Transverse colon (tissue), 4 donors: ENCODE results near the gene FMC1. TPM values are rescaled to one million over a fixed set of nuclear protein-coding genes. Genes with fewer than 3 reads are reported as not detected.

ENCODE experiments used
- DNase-seq: peaks from one replicate; pipeline ENCODE4 v3.0.0-alpha.2; 2019
- H3K27ac ChIP-seq, 4 donors: fragments of 200-600 bp; sonication (generic); 2 replicates each; pipeline ENCODE4 v1.5.1; 2016 to 2018; ENCODE audit warnings: inconsistent platforms in 4 of 4
- H3K27me3 ChIP-seq: fragments of 200-600 bp; sonication (generic); 2 replicates; pipeline ENCODE4 v1.5.1; 2017; ENCODE audit warnings: inconsistent platforms
- H3K36me3 ChIP-seq, 4 donors: fragments of 200-600 bp; sonication (generic); 2 replicates each; pipeline ENCODE4 v1.5.1; 2017 to 2019; ENCODE audit warnings: inconsistent platforms in 4 of 4
- H3K4me1 ChIP-seq, 4 donors: fragments of 200-600 bp; sonication (generic); 2 replicates each; pipeline ENCODE4 v1.5.1; 2017 to 2020; ENCODE audit warnings: inconsistent platforms in 4 of 4
- H3K4me3 ChIP-seq, 4 donors: fragments of 200-600 bp; sonication (generic); 1 replicate in 1 of 4; 2 replicates in 3 of 4; pipeline versions ENCODE4 v1.5.1 to v1.6.1; 2017 to 2019; ENCODE audit warnings: inconsistent platforms in 4 of 4
- H3K9me3 ChIP-seq, 2 donors: fragments of 200-600 bp; sonication (generic); 2 replicates each; pipeline ENCODE4 v1.5.1; 2017 to 2019; ENCODE audit warnings: inconsistent platforms in 2 of 2
- EP300 ChIP-seq: sonication (generic); formaldehyde crosslinking; IDR thresholded peaks from one replicate; pipeline ENCODE4 v1.6.1; 2017; ENCODE audit warnings: antibody characterized with exemption, low read depth
- POLR2A ChIP-seq: fragments of 450-650 bp; IDR thresholded peaks from one replicate; pipeline ENCODE4 v1.6.1; 2016; ENCODE audit warnings: antibody characterized with exemption, mild to moderate bottlenecking, moderate library complexity
- POLR2AphosphoS5 ChIP-seq, 3 donors: sonication (generic); formaldehyde crosslinking; IDR thresholded peaks; one replicate each; pipeline ENCODE4 v1.6.1; 2016; ENCODE audit warnings: antibody characterized with exemption in 3 of 3
- WGBS, 2 donors: methylation state at CpG; one replicate each; pipeline ENCODE4 v1.1.5; 2018; ENCODE audit warnings: low coverage in 1 of 2; 5-methylcytosine and 5-hydroxymethylcytosine counted together
- in situ Hi-C, 4 donors: fragments of 200-750 bp; cut with MboI; loops; one replicate each; pipeline versions ENCODE4 v1.15.0 to v1.15.1; 2017; ENCODE audit warnings: low sequenced_read_pairs in 3 of 4, low pct_ligation_motif_present in 1 of 4, low pct_unique_long_range_greater_than_20kb in 1 of 4
- intact Hi-C: fragments of 100-400 bp; cut with DNase I; formaldehyde crosslinking; loops from one replicate; pipeline ENCODE4 v1.15.1; 2023; ENCODE audit warnings: low total_unique reads
- total RNA-seq, 4 donors: library from RNA; depleted of rRNA; stranded (reverse); fragments of >200 nt; gene quantifications; one replicate each; pipeline ENCODE4 v1.1.0, GENCODE V29; 2016
- TF ChIP-seq, protein P1 (sequence below), 5 experiments: fragments of 200-600 bp in 3 of 5; fragments of 450-650 bp in 2 of 5; sonication (generic) in 3 of 5; IDR thresholded peaks; 1 replicate in 2 of 5; 2 replicates in 3 of 5; pipeline ENCODE4 v1.5.1; 2016 to 2017; ENCODE audit warnings: antibody characterized with exemption in 5 of 5, inconsistent platforms in 3 of 5, mild to moderate bottlenecking in 2 of 5, moderate library complexity in 1 of 5

Gene FMC1
- total RNA-seq, 4 donors from 2014 or later: 7.3 to 21.6 TPM; not detected in 2

DNA sequence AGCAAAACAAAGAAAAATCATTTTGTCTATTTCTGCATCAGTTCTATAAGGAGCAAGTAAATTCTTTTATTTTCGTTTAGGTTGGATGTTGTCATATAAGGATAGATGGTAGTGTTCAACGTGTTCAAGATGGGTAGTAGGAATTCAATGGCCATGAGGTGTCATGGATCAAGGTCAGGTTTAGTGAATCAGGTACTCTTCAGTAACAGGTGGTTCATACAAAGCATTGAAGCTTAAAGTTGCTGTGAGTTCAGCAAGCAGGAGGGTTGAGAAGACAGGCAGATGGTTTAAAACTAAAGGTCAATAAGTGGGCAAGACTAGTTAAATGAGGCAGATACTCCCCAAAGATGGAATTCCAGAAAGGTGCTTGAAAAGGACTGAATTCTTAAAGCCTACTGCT, 24.2 kb downstream of the FMC1 start:
- Histone ChIP-seq H3K4me3 (no peak overlapping the region), H3K4me1 (peaks cover 19 to 69% (median 32%) of the 10 kb centered on the region in 4 donors), H3K36me3 (no peaks in the 10 kb centered on the region), H3K9me3 (no peaks in the 10 kb centered on the region), H3K27ac (no peak overlapping the region), H3K27me3 (no peaks in the 10 kb centered on the region)
- intact Hi-C loops (no loop called here), in situ Hi-C loops (no loop called here)
- no peak for DNase-seq
- WGBS, 2 donors: 60 to 74% methylated on average over 2 of the region's 2 CpGs
- TF ChIP-seq POLR2AphosphoS5 (IDR thresholded peaks at IDR 0.05) (no peak), POLR2A (no peak), EP300 (no peak)
- TF ChIP-seq, protein P1, sequence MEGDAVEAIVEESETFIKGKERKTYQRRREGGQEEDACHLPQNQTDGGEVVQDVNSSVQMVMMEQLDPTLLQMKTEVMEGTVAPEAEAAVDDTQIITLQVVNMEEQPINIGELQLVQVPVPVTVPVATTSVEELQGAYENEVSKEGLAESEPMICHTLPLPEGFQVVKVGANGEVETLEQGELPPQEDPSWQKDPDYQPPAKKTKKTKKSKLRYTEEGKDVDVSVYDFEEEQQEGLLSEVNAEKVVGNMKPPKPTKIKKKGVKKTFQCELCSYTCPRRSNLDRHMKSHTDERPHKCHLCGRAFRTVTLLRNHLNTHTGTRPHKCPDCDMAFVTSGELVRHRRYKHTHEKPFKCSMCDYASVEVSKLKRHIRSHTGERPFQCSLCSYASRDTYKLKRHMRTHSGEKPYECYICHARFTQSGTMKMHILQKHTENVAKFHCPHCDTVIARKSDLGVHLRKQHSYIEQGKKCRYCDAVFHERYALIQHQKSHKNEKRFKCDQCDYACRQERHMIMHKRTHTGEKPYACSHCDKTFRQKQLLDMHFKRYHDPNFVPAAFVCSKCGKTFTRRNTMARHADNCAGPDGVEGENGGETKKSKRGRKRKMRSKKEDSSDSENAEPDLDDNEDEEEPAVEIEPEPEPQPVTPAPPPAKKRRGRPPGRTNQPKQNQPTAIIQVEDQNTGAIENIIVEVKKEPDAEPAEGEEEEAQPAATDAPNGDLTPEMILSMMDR (IDR thresholded peaks at IDR 0.05): no peak

DNA sequence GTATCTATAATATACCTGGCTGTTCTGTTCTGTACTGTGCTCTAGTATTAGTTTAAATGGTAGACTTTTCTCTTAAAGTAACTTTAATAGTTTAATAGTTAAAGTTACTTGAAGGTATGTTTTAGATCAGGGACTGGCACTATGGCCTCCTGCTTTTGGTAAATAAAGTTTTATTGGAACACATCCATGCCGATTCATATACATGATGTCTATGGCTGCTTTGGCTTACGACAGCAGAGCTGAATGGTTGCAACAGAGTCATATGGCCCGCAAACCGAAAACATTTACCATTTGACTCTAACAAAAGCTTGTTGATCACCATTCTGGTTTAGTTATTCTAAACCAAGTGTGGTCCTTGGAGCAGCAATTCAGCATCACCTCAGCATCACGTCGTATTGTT, 25.3 kb downstream of the FMC1 start:
- no peaks in the 10 kb centered on the region for H3K27me3 ChIP-seq
- intact Hi-C loops: no loop called here
- H3K4me3 ChIP-seq: no peak overlapping the region
- no peaks in the 10 kb centered on the region for H3K9me3 ChIP-seq
- H3K4me1 ChIP-seq: peaks cover 21 to 73% (median 29%) of the 10 kb centered on the region in 4 donors
- in situ Hi-C loops: no loop called here
- no peaks in the 10 kb centered on the region for H3K36me3 ChIP-seq
- 96% methylated on average over 6 of the region's 6 CpGs for WGBS, 2 donors
- no peak overlapping the region for H3K27ac ChIP-seq
- no peak for DNase-seq
- TF ChIP-seq EP300 (no peak), POLR2A (no peak), POLR2AphosphoS5 (IDR thresholded peaks at IDR 0.05) (no peak)
- TF ChIP-seq, protein P1 (IDR thresholded peaks at IDR 0.05): no peak

DNA sequence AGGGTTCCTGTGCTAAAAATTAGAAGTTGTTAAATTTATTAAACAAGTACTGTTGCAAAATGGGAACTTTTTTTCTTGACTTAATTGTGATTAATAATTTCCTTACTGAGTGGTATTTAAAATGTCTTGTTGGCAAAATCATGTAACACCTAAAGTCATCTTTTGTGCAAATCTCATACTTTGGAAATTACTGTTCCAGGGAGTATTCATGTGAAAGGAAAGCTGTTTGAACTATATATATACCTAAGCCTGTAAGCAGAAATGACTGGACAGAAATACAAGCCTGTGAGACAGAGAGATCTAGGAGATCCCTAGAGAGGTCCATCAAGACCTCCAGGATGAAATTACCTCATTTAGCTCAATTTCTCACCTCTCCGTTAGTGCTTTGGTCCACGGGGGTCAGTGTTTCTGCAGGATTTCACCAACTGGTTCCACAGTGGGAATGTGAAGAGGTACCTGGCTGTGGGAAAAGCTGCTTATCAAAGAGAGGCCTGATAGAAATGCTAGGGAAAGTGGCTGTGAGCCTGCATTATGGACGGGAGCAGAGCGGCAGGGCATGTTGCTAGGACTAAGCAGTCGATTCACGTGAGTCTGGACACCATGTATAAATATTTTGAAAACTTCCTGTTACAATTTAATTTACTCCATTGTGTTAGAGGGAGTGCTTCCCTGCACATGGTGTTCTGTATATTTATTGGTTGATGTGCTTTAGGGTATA, 26.5 kb downstream of the FMC1 start:
- 63 to 80% methylated on average over 1 to 6 of the region's 6 CpGs for WGBS, 2 donors
- TF ChIP-seq, protein P1 (IDR thresholded peaks at IDR 0.05): no peak
- TF ChIP-seq POLR2A (no peak), EP300 (no peak), POLR2AphosphoS5 (IDR thresholded peaks at IDR 0.05) (no peak)
- H3K27ac ChIP-seq: no peak overlapping the region
- no peaks in the 10 kb centered on the region for H3K36me3 ChIP-seq
- H3K9me3 ChIP-seq: no peaks in the 10 kb centered on the region
- intact Hi-C loops (no loop called here), in situ Hi-C loops (no loop called here)
- H3K27me3 ChIP-seq: no peaks in the 10 kb centered on the region
- peaks cover 14 to 73% (median 19%) of the 10 kb centered on the region in 4 donors for H3K4me1 ChIP-seq
- no peak overlapping the region for H3K4me3 ChIP-seq
- no peak for DNase-seq

DNA sequence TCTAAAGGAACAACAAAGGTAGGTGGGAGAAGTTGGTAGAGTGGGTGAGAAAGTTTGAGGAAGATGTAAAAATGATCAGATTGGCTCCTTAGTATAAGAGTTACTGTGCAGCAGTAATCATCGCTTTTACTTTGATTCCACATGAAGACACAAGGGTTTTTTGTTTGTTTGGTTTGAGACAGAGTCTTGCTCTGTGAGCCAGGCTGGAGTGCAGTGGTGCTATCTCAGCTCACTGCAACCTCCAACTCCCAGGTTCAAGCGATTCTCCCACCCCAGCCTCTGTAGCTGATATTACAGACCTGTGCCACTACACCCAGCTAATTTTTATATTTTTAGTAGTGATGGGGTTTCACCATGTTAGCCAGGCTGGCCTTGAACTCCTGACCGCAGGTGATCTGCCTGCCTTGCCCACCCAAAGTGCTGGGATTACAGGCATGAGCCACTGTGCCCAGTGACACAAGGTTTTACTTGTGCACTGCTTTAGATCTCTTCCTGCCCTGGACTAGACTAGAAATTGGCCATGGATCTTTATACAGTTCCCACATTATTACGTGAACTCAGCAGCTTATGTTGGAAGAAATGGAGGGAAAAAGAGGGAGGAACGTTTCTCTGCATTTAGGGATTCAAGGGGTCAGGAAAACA, 29.3 kb downstream of the FMC1 start:
- 79 to 80% methylated on average over 5 of the region's 5 CpGs for WGBS, 2 donors
- intact Hi-C loops (no loop called here), in situ Hi-C loops (no loop called here)
- peaks cover 13 to 68% (median 17%) of the 10 kb centered on the region in 4 donors for H3K4me1 ChIP-seq
- TF ChIP-seq POLR2AphosphoS5 (IDR thresholded peaks at IDR 0.05) (no peak), POLR2A (no peak), EP300 (no peak)
- TF ChIP-seq, protein P1 (IDR thresholded peaks at IDR 0.05): no peak
- H3K4me3 ChIP-seq: no peak overlapping the region
- no peaks in the 10 kb centered on the region for H3K36me3 ChIP-seq
- H3K27ac ChIP-seq: no peak overlapping the region
- no peaks in the 10 kb centered on the region for H3K27me3 ChIP-seq
- H3K9me3 ChIP-seq: no peaks in the 10 kb centered on the region
- no peak for DNase-seq
